Nucleus accumbens (tissue), 56 donors: ENCODE results near the gene ABHD12.

Experiments used
- DNase-seq, 56 donors: peaks; one replicate each; lab custom pipeline; 2025; lab: John Stamatoyannopoulos, UW

ABHD12 gene

GRCh38 chr20:25280574-25281535, 109.8 kb downstream of the ABHD12 start:
- DNase-seq: no peak

GRCh38 chr20:25280051-25280573, 110.5 kb downstream of the ABHD12 start:
- DNase-seq: peak in 2 of 56 donors; percentile 16 to 20

GRCh38 chr20:25279403-25279802, 111.2 kb downstream of the ABHD12 start:
- DNase-seq: no peak

GRCh38 chr20:25278636-25279361, 111.8 kb downstream of the ABHD12 start:
- no peak for DNase-seq

- no peak for DNase-seq
Observed at GRCh38 chr20:25277941-25278521, 112.6 kb downstream of the ABHD12 start.

- no peak for DNase-seq
Observed at GRCh38 chr20:25277051-25277801, 113.4 kb downstream of the ABHD12 start.

GRCh38 chr20:25276533-25277050, 114.0 kb downstream of the ABHD12 start:
- no peak for DNase-seq

GRCh38 chr20:25275813-25276532, 114.7 kb downstream of the ABHD12 start:
- no peak for DNase-seq

- peak in 2 of 56 donors; percentile 26 to 28 for DNase-seq
Observed at GRCh38 chr20:25274891-25275812, 115.5 kb downstream of the ABHD12 start.

- DNase-seq: no peak
Observed at GRCh38 chr20:25274481-25274880, 116.2 kb downstream of the ABHD12 start.

GRCh38 chr20:25273541-25274358, 116.9 kb downstream of the ABHD12 start:
- peak in 13 of 56 donors; percentile 16 to 54 (median 31) for DNase-seq

- peak in 26 of 56 donors; percentile 17 to 58 (median 38) for DNase-seq
Observed at GRCh38 chr20:25273046-25273445, 117.6 kb downstream of the ABHD12 start.

- DNase-seq: peak in 2 of 56 donors; percentile 36 to 49
Observed at GRCh38 chr20:25272223-25273000, 118.2 kb downstream of the ABHD12 start.

- no peak for DNase-seq
Observed at GRCh38 chr20:25271486-25272222, 119.0 kb downstream of the ABHD12 start.

- DNase-seq: no peak
Observed at GRCh38 chr20:25270829-25271251, 119.8 kb downstream of the ABHD12 start.

- no peak for DNase-seq
Observed at GRCh38 chr20:25269833-25270170, 120.8 kb downstream of the ABHD12 start.
